ENCODE measurements around the gene CHST12. TPM values are rescaled to one million over a fixed set of nuclear protein-coding genes. Genes with fewer than 3 reads are reported as not detected.
"Not testable (repeated sequence)": the region's sequence is repeated elsewhere in the genome, so short reads cannot be mapped to it uniquely, and the experiment has no call there.

CHST12 gene
- polyA plus RNA-seq, 2 of the 4 experiments (the other 2 are of a cell fraction), result 5.6 to 12.0 TPM

- H3K4me3 ChIP-seq, result no peak overlapping the region
- peaks cover 9% of the 10 kb centered on the region for H3K4me1 ChIP-seq
- no peaks in the 10 kb centered on the region for H3K9me3 ChIP-seq
- DNase-seq (ENCODE audit: low read depth in 1 of 2, low spot score in 1 of 2) (no peak), FAIRE-seq (no peak), ATAC-seq (no peak)
- TF ChIP-seq PHF8 (IDR thresholded peaks at IDR 0.05; ENCODE audit: borderline replicate concordance, low read depth) (no peak), POLR2A (IDR thresholded peaks at IDR 0.05; ENCODE audit: low read length) (no peak), BCL3 (IDR thresholded peaks at IDR 0.05) (no peak), ZNF302 (CRISPR knock-in tag; IDR thresholded peaks at IDR 0.05) (no peak), HES2 (IDR thresholded peaks at IDR 0.05) (no peak)
- H3K27ac ChIP-seq, result no peak overlapping the region
- H3K4me2 ChIP-seq, result no peak overlapping the region
- CTCF ChIA-PET, result interaction anchor here (0.7 to 14.8 kb wide), 6 partner anchors 12 to 457 kb away, joined by 3 to 275 read pairs (median 4); partner anchors contain the start of gene GRIFIN
- POLR2A ChIA-PET, result no interaction called here
- WGBS (ENCODE audit: missing lambda C conversion rate), result 78% methylated on average over 10 of the region's 10 CpGs
Observed at GRCh38 chr7:2466675-2467074, 63.3 kb downstream of the CHST12 start.

- H3K4me1 ChIP-seq, result peaks cover 9% of the 10 kb centered on the region
- no peak for FAIRE-seq
- ChIA-PET CTCF (interaction anchor here (0.6 to 14.8 kb wide), 48 partner anchors 11 to 887 kb away, joined by 3 to 275 read pairs (median 4); partner anchors contain the start of genes GRIFIN and IQCE), POLR2A (interaction anchor here (0.5 to 1.3 kb wide), 3 partner anchors 16 to 68 kb away, joined by 3 to 5 read pairs (median 4); no protein-coding TSS in a partner anchor)
- no peak overlapping the region for H3K27ac ChIP-seq
- no peak overlapping the region for H3K4me3 ChIP-seq
- ATAC-seq, result no peak
- H3K9me3 ChIP-seq, result no peaks in the 10 kb centered on the region
- TF ChIP-seq HOXA7 (CRISPR knock-in tag; IDR thresholded peaks at IDR 0.05) (no peak), CHD2 (IDR thresholded peaks at IDR 0.05; ENCODE audit: low read length, partially characterized antibody) (no peak), CHD4 (IDR thresholded peaks at IDR 0.05; ENCODE audit: borderline replicate concordance) (no peak), MAX (IDR thresholded peaks at IDR 0.05) (no peak), PHF8 (IDR thresholded peaks at IDR 0.05; ENCODE audit: borderline replicate concordance, low read depth) (no peak), RARB (CRISPR knock-in tag; IDR thresholded peaks at IDR 0.05) (no peak), RFX5 (IDR thresholded peaks at IDR 0.05) (no peak), JUN (IDR thresholded peaks at IDR 0.05) (no peak), POLR2AphosphoS2 (conservative IDR thresholded peaks at IDR 0.05; ENCODE audit: low read length) (no peak), GATA3 (IDR thresholded peaks at IDR 0.05; ENCODE audit: borderline replicate concordance) (no peak), CTCF (IDR thresholded peaks at IDR 0.05) (no peak), EP300 (IDR thresholded peaks at IDR 0.05) (no peak), ZC3H11A (IDR thresholded peaks at IDR 0.05) (no peak), ZFP36 (IDR thresholded peaks at IDR 0.05; ENCODE audit: borderline replicate concordance, partially characterized antibody) (no peak), EHMT2 (IDR thresholded peaks at IDR 0.05; ENCODE audit: low read depth) (no peak), CBX8 (IDR thresholded peaks at IDR 0.05) (no peak), CEBPB (IDR thresholded peaks at IDR 0.05) (no peak), ZSCAN20 (CRISPR knock-in tag; IDR thresholded peaks at IDR 0.05) (no peak), NPAS2 (CRISPR knock-in tag; IDR thresholded peaks at IDR 0.05; ENCODE audit: borderline replicate concordance) (no peak)
- DNase-seq (ENCODE audit: low read depth in 1 of 2, low spot score in 1 of 2), result no peak
- H3K4me2 ChIP-seq, result no peak overlapping the region
- WGBS (ENCODE audit: missing lambda C conversion rate), result 55% methylated on average over 3 of the region's 7 CpGs
Observed at GRCh38 chr7:2468227-2468626, 64.8 kb downstream of the CHST12 start.

GRCh38 chr7:2469460-2470203 is 66.2 kb downstream of the CHST12 start:
- H3K27ac ChIP-seq; H3K4me3 ChIP-seq; FAIRE-seq; ATAC-seq; H3K4me2 ChIP-seq; H3K9me3 ChIP-seq; DNase-seq (ENCODE audit: low read depth in 1 of 2, low spot score in 1 of 2); H3K4me1 ChIP-seq: not testable (repeated sequence)
- ChIA-PET POLR2A (interaction anchor here (1.2 to 1.3 kb wide), 2 partner anchors 17 to 18 kb away, joined by 3 to 5 read pairs; no protein-coding TSS in a partner anchor), CTCF (interaction anchor here (0.6 to 14.8 kb wide), 41 partner anchors 9 to 976 kb away, joined by 3 to 275 read pairs (median 4); partner anchors contain the start of genes GRIFIN and IQCE)
- 79% methylated on average over 9 of the region's 9 CpGs for WGBS (ENCODE audit: missing lambda C conversion rate)

Data from A549 (cell line).